ENCODE data around the gene GLB1L2. TPM values are rescaled to one million over a fixed set of nuclear protein-coding genes. Genes with fewer than 3 reads are reported as not detected.

Gene GLB1L2
- total RNA-seq, 6 donors from 2014 or later: 3.1 to 11.6 (median 6.0) TPM

DNA sequence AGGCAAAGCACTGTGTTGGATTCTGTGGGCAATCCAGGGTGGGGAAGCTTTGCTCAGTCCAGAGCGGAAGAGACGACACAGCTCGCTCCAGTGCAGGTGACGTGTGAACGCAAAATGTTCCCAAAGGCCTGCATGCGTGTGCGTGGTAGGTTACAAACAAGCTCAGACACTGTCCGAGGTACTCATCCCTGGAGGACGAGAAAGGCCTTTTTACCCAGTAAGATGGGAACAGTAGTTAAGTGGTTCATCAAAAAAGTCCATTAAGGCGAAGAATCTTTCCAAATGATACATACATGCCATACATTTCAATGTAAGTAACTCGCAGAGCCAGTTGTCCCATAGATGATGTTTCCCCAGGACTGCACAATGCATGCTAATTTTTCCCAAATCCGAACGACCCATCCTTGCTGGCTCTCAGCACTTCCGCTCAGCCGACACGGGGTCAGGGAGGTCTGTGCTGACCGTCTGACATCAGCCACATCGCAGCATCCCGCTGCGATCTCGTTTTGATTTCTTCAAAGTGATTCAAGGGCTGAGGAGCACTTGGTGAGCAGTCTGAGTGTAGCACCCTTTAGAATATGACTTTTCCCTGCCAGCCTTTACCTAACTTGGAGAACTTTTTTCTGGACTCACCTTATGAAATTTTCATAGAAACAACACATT, 61.3 kb downstream of the GLB1L2 start:
- Histone ChIP-seq H3K9me3 (no peaks in the 10 kb centered on the region), H3K27ac (no peak overlapping the region), H3K4me1 (no peaks in the 10 kb centered on the region), H3K27me3 (no peaks in the 10 kb centered on the region), H3K36me3 (no peaks in the 10 kb centered on the region), H3K4me3 (no peak overlapping the region)
- ATAC-seq (ENCODE audit: low FRiP score in 2 of 2): no peak
- WGBS, 2 donors: 80 to 85% methylated on average over 21 of the region's 21 CpGs
- DNase-seq: no peak
- no peak for TF ChIP-seq EP300 (IDR thresholded peaks at IDR 0.05)
- TF ChIP-seq, protein P1, sequence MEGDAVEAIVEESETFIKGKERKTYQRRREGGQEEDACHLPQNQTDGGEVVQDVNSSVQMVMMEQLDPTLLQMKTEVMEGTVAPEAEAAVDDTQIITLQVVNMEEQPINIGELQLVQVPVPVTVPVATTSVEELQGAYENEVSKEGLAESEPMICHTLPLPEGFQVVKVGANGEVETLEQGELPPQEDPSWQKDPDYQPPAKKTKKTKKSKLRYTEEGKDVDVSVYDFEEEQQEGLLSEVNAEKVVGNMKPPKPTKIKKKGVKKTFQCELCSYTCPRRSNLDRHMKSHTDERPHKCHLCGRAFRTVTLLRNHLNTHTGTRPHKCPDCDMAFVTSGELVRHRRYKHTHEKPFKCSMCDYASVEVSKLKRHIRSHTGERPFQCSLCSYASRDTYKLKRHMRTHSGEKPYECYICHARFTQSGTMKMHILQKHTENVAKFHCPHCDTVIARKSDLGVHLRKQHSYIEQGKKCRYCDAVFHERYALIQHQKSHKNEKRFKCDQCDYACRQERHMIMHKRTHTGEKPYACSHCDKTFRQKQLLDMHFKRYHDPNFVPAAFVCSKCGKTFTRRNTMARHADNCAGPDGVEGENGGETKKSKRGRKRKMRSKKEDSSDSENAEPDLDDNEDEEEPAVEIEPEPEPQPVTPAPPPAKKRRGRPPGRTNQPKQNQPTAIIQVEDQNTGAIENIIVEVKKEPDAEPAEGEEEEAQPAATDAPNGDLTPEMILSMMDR (IDR thresholded peaks at IDR 0.05): no peak
- no peak for TF ChIP-seq POLR2A (IDR thresholded peaks at IDR 0.05)
- no peak for TF ChIP-seq POLR2AphosphoS5 (IDR thresholded peaks at IDR 0.05)

DNA sequence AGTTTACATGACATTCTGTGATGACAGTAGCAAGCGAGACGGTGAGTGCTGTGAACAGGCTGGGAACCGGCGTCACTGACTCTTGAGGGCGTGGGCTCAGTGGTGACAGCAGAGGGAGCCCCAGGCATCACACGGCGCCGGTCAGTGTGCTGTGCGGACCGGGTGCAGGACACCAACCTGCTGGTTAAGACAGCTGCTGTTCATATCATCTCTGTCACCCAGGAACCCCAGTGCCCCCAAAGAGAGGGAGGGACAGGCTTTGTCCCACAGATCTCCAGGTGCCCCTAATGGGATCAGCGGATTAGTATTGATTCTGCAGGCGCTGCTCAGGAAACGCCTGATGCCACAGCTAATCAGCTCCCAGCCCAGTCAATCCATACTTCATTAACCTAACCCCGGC, 61.9 kb downstream of the GLB1L2 start:
- Histone ChIP-seq H3K4me3 (no peak overlapping the region), H3K27ac (no peak overlapping the region), H3K9me3 (no peaks in the 10 kb centered on the region), H3K27me3 (no peaks in the 10 kb centered on the region), H3K36me3 (no peaks in the 10 kb centered on the region), H3K4me1 (no peaks in the 10 kb centered on the region)
- DNase-seq (no peak), ATAC-seq (ENCODE audit: low FRiP score in 2 of 2) (no peak)
- 25 to 42% methylated on average over 5 to 14 of the region's 14 CpGs for WGBS, 2 donors
- no peak for TF ChIP-seq POLR2AphosphoS5 (IDR thresholded peaks at IDR 0.05)
- TF ChIP-seq EP300 (IDR thresholded peaks at IDR 0.05): no peak
- TF ChIP-seq POLR2A (IDR thresholded peaks at IDR 0.05): no peak
- TF ChIP-seq, protein P1 (IDR thresholded peaks at IDR 0.05): no peak

DNA sequence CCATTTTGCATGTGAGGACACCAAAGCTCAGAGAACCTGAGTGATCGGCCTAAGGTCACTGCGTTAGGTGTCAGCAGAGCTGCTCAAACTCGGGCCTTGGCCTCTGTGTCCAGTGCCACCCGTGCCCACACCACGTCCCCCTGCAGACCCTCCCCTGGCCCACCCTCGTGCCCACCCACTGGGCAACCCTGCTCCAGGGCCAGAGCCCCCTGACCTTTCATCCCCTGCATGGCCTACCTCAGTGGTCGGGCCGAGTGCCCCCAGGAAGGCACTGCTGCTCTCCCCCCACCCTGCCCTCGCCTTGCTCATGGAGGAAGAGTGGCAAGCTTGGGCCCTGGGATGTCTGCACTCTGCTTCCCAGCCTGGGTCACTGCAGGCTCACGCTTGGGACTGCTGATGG, 62.5 kb downstream of the GLB1L2 start:
- no peaks in the 10 kb centered on the region for H3K27me3 ChIP-seq
- no peaks in the 10 kb centered on the region for H3K9me3 ChIP-seq
- no peak for ATAC-seq (ENCODE audit: low FRiP score in 2 of 2)
- WGBS, 2 donors: 87 to 96% methylated on average over 2 to 7 of the region's 10 CpGs
- TF ChIP-seq POLR2A (IDR thresholded peaks at IDR 0.05) (no peak), POLR2AphosphoS5 (IDR thresholded peaks at IDR 0.05) (no peak), EP300 (IDR thresholded peaks at IDR 0.05) (no peak)
- TF ChIP-seq, protein P1 (IDR thresholded peaks at IDR 0.05): no peak
- no peaks in the 10 kb centered on the region for H3K4me1 ChIP-seq
- no peak overlapping the region for H3K4me3 ChIP-seq
- no peak for DNase-seq
- H3K36me3 ChIP-seq: no peaks in the 10 kb centered on the region
- no peak overlapping the region for H3K27ac ChIP-seq

- H3K27me3 ChIP-seq: no peaks in the 10 kb centered on the region
These were observed 63.2 kb downstream of the GLB1L2 start for GRCh38 chr11:134395002-134395401.

More at GRCh38 chr11:134395002-134395401, 63.2 kb downstream of the GLB1L2 start:
- Histone ChIP-seq H3K4me3 (no peak overlapping the region), H3K9me3 (no peaks in the 10 kb centered on the region), H3K4me1 (no peaks in the 10 kb centered on the region), H3K36me3 (no peaks in the 10 kb centered on the region), H3K27ac (no peak overlapping the region)
- 78 to 89% methylated on average over 12 of the region's 12 CpGs for WGBS, 2 donors
- ATAC-seq (ENCODE audit: low FRiP score in 2 of 2) (no peak), DNase-seq (no peak)
- TF ChIP-seq EP300 (IDR thresholded peaks at IDR 0.05): no peak
- TF ChIP-seq POLR2A (IDR thresholded peaks at IDR 0.05): no peak
- TF ChIP-seq POLR2AphosphoS5 (IDR thresholded peaks at IDR 0.05): no peak
- TF ChIP-seq, protein P1 (IDR thresholded peaks at IDR 0.05): no peak

Data from upper lobe of left lung (tissue), 6 donors.